H1 (cell line): ENCODE results near the gene SEMA3G. TPM values are rescaled to one million over a fixed set of nuclear protein-coding genes. Genes with fewer than 3 reads are reported as not detected.

ENCODE experiments used
- CTCF ChIA-PET: fragments of 300-600 bp; sonication (Branson Sonifier 250); formaldehyde crosslinking; loops from one replicate; lab custom pipeline; 2021; ENCODE audit not compliant: partially characterized antibody; lab: Charles Lee
- POLR2A ChIA-PET: fragments of 300-600 bp; sonication (Branson Sonifier 250); formaldehyde crosslinking; loops from one replicate; lab custom pipeline; 2021; ENCODE audit warnings: inconsistent platforms; ENCODE audit not compliant: partially characterized antibody; lab: Charles Lee
- DNase-seq, 2 experiments: peaks; one replicate each; pipeline versions ENCODE4 v3.0.0 to v3.0.0-alpha.2; 2010 to 2022; ENCODE audit warnings: low spot score in 2 of 2, low read depth in 1 of 2, mixed read lengths in 1 of 2
- FAIRE-seq: peaks from 2 replicates; lab custom pipeline; 2011; peaks lifted over from hg19 to GRCh38; lab: Jason Lieb, UNC
- H2AFZ ChIP-seq: 2 replicates; pipeline ENCODE4 v1.8.1; 2012; ENCODE audit warnings: low read length, inconsistent platforms
- H2AK5ac ChIP-seq: 2 replicates; pipeline ENCODE4 v1.6.1; 2013; ENCODE audit warnings: low read depth, low read length
- H2BK120ac ChIP-seq: replicated peaks from 2 replicates; pipeline ENCODE3; 2013; ENCODE audit warnings: low read depth, low read length, inconsistent platforms
- H2BK12ac ChIP-seq: 2 replicates; pipeline ENCODE4 v1.6.1; 2013; ENCODE audit warnings: low read depth, low read length
- H2BK15ac ChIP-seq: 2 replicates; pipeline ENCODE4 v1.6.1; 2013; ENCODE audit warnings: low read length
- H2BK20ac ChIP-seq: 2 replicates; pipeline ENCODE4 v1.6.1; 2013; ENCODE audit warnings: low read length
- H2BK5ac ChIP-seq: 2 replicates; pipeline ENCODE4 v1.6.1; 2013; ENCODE audit warnings: low read depth, low read length
- H3K14ac ChIP-seq: 2 replicates; pipeline ENCODE4 v1.6.1; 2013; ENCODE audit warnings: inconsistent platforms; ENCODE audit not compliant: insufficient read length
- H3K18ac ChIP-seq: 2 replicates; pipeline ENCODE4 v1.6.1; 2013; ENCODE audit warnings: low read length; ENCODE audit errors: extremely low read depth
- H3K23ac ChIP-seq: 2 replicates; pipeline ENCODE4 v1.6.1; 2013; ENCODE audit warnings: inconsistent platforms; ENCODE audit not compliant: insufficient read length
- H3K23me2 ChIP-seq: 2 replicates; pipeline ENCODE4 v1.6.1; 2013; ENCODE audit warnings: low read depth, low read length
- H3K27ac ChIP-seq: 2 replicates; pipeline ENCODE4 v1.6.1; 2011; ENCODE audit warnings: low read depth, low read length, inconsistent platforms
- H3K27me3 ChIP-seq, 4 experiments: replicated peaks in 1 of 4; 1 replicate in 1 of 4; 2 replicates in 3 of 4; pipeline versions ENCODE4 v1.6.1 to v1.8.1; 2011 to 2013; ENCODE audit warnings: low read length in 3 of 4, mild to moderate bottlenecking in 3 of 4, inconsistent platforms in 2 of 4, mixed read lengths in 2 of 4, moderate library complexity in 1 of 4; ENCODE audit not compliant: control insufficient read depth in 3 of 4, insufficient read depth in 3 of 4; ENCODE audit errors: extremely low read depth in 1 of 4
- H3K36me3 ChIP-seq, 4 experiments: 2 replicates each; pipeline versions ENCODE4 v1.6.1 to v1.8.1; 2011 to 2013; ENCODE audit warnings: mild to moderate bottlenecking in 4 of 4, low read length in 3 of 4, moderate library complexity in 2 of 4, control low read depth in 1 of 4, inconsistent platforms in 1 of 4; ENCODE audit not compliant: insufficient read depth in 4 of 4, control insufficient read depth in 2 of 4
- H3K4ac ChIP-seq: replicated peaks from 2 replicates; pipeline ENCODE3; 2013; ENCODE audit warnings: low read length, low read depth, mixed read lengths, inconsistent platforms; ENCODE audit not compliant: insufficient read length
- H3K4me1 ChIP-seq, 4 experiments: replicated peaks in 1 of 4; 1 replicate in 1 of 4; 2 replicates in 3 of 4; pipeline versions ENCODE4 v1.6.1 to v1.8.1; 2011 to 2013; ENCODE audit warnings: low read length in 3 of 4, inconsistent platforms in 2 of 4, mixed read lengths in 1 of 4; ENCODE audit not compliant: insufficient read depth in 4 of 4, control insufficient read depth in 3 of 4
- H3K4me2 ChIP-seq, 2 experiments: 2 replicates each; pipeline versions ENCODE4 v1.6.1 to v1.8.1; 2011 to 2013; ENCODE audit warnings: low read depth in 2 of 2, low read length in 2 of 2, control low read depth in 1 of 2, inconsistent platforms in 1 of 2, mild to moderate bottlenecking in 1 of 2; ENCODE audit not compliant: insufficient read depth in 1 of 2
- H3K4me3 ChIP-seq, 4 experiments: fragments of 200-600, 300-600 bp in 1 of 4; sonication (generic), shearing (Covaris generic), sonication (Bioruptor Twin) in 1 of 4; 2 replicates each; pipeline versions ENCODE4 v1.5.1 to v1.8.1; 2011 to 2016; ENCODE audit warnings: low read length in 4 of 4, low read depth in 3 of 4, control low read depth in 2 of 4, inconsistent platforms in 2 of 4, mild to moderate bottlenecking in 2 of 4, mixed read lengths in 1 of 4, moderate library complexity in 1 of 4; ENCODE audit not compliant: insufficient read depth in 2 of 4; ENCODE audit errors: extremely low read depth in 1 of 4
- H3K56ac ChIP-seq: replicated peaks from 2 replicates; pipeline ENCODE3; 2013; ENCODE audit warnings: low read depth, mild to moderate bottlenecking, mixed read lengths, low read length, inconsistent platforms; ENCODE audit not compliant: insufficient read length
- H3K79me1 ChIP-seq: 2 replicates; pipeline ENCODE4 v1.6.1; 2013; ENCODE audit warnings: low read depth, low read length, control low read depth
- H3K79me2 ChIP-seq, 2 experiments: 2 replicates each; pipeline versions ENCODE4 v1.6.1 to v1.8.1; 2012 to 2013; ENCODE audit warnings: low read length in 2 of 2, mild to moderate bottlenecking in 2 of 2, inconsistent platforms in 1 of 2; ENCODE audit not compliant: insufficient read depth in 2 of 2, control insufficient read depth in 1 of 2
- H3K9ac ChIP-seq, 4 experiments: replicated peaks in 1 of 4; 1 replicate in 1 of 4; 2 replicates in 3 of 4; pipeline versions ENCODE4 v1.6.1 to v1.8.1; 2011 to 2013; ENCODE audit warnings: low read depth in 3 of 4, low read length in 3 of 4, control low read depth in 2 of 4, mild to moderate bottlenecking in 2 of 4, moderate library complexity in 2 of 4, inconsistent platforms in 1 of 4; ENCODE audit errors: extremely low read depth in 1 of 4
- H3K9me3 ChIP-seq, 2 experiments: 2 replicates each; pipeline versions ENCODE4 v1.6.1 to v1.8.1; 2012 to 2013; ENCODE audit warnings: mild to moderate bottlenecking in 2 of 2, moderate library complexity in 2 of 2, control low read depth in 1 of 2, inconsistent platforms in 1 of 2, low read depth in 1 of 2, low read length in 1 of 2, mixed read lengths in 1 of 2; ENCODE audit not compliant: insufficient read depth in 2 of 2
- H4K20me1 ChIP-seq, 2 experiments: replicated peaks in 1 of 2; 2 replicates each; pipeline versions ENCODE3 to v1.8.1; 2011 to 2013; ENCODE audit warnings: inconsistent platforms in 2 of 2, low read length in 2 of 2, mild to moderate bottlenecking in 1 of 2; ENCODE audit not compliant: insufficient read depth in 2 of 2, control insufficient read depth in 1 of 2
- H4K5ac ChIP-seq: 2 replicates; pipeline ENCODE4 v1.6.1; 2013; ENCODE audit warnings: low read length, low read depth, mixed read lengths, inconsistent platforms; ENCODE audit not compliant: insufficient read length
- H4K8ac ChIP-seq: 2 replicates; pipeline ENCODE4 v1.8.0; 2013; ENCODE audit warnings: mild to moderate bottlenecking, moderate library complexity, low read length, inconsistent platforms; ENCODE audit not compliant: insufficient read depth; ENCODE audit errors: extremely low read depth
- H4K91ac ChIP-seq: replicated peaks from 2 replicates; pipeline ENCODE3; 2013; ENCODE audit warnings: low read length, mixed read lengths, inconsistent platforms; ENCODE audit not compliant: insufficient read length
- CBX5 ChIP-seq: fragments of 300-800, 300-1000 bp; sonication (generic); IDR thresholded peaks from 2 replicates; pipeline ENCODE4 v1.7.1; 2016; ENCODE audit warnings: antibody characterized with exemption, low read length, low read depth
- CHD1 ChIP-seq: IDR thresholded peaks from 2 replicates; pipeline ENCODE4 v1.6.1; 2012; ENCODE audit warnings: low read depth, low read length, improper control_type of control experiment
- HDAC2 ChIP-seq, 2 experiments: fragments of 300-600 bp in 1 of 2; sonication (generic) in 1 of 2; IDR thresholded peaks; 2 replicates each; pipeline ENCODE4 v1.6.1; 2011 to 2012; ENCODE audit warnings: low read depth in 2 of 2, low read length in 2 of 2, mild to moderate bottlenecking in 2 of 2, moderate library complexity in 2 of 2, borderline replicate concordance in 1 of 2, inconsistent platforms in 1 of 2
- NANOG ChIP-seq: IDR thresholded peaks from 2 replicates; pipeline ENCODE4 v1.6.1; 2011; ENCODE audit warnings: low read length, low read depth, mild to moderate bottlenecking, inconsistent platforms; ENCODE audit not compliant: insufficient read depth, poor library complexity, severe bottlenecking
- POU5F1 ChIP-seq: IDR thresholded peaks from 2 replicates; pipeline ENCODE4 v1.6.1; 2011; ENCODE audit warnings: low read depth, mild to moderate bottlenecking, low read length, moderate library complexity
- SUZ12 ChIP-seq: fragments of 200-600 bp; sonication (generic); IDR thresholded peaks from 2 replicates; pipeline ENCODE4 v1.6.1; 2012; ENCODE audit warnings: mild to moderate bottlenecking, inconsistent platforms, low read length, moderate library complexity, mixed read lengths
- TAF7 ChIP-seq: optimal IDR thresholded peaks from 2 replicates; pipeline ENCODE3; 2011; ENCODE audit warnings: low read depth, mild to moderate bottlenecking, inconsistent platforms, low read length, moderate library complexity, borderline replicate concordance
- WGBS, 2 experiments: shearing (Covaris generic) in 1 of 2; methylation state at CpG; one replicate each; pipeline versions ENCODE4 v1.1.6 to v1.1.7; 2013 to 2015; ENCODE audit warnings: low lambda C conversion rate in 2 of 2, mixed read lengths in 2 of 2, inconsistent platforms in 1 of 2, low coverage in 1 of 2, missing lambda C conversion rate in 1 of 2; ENCODE audit not compliant: insufficient replicate concordance in 2 of 2, insufficient coverage in 1 of 2, insufficient read length in 1 of 2; ENCODE audit errors: extremely low coverage in 1 of 2, missing lambda C conversion rate in 1 of 2; 5-methylcytosine and 5-hydroxymethylcytosine counted together
- polyA plus RNA-seq, 7 experiments: library from polyadenylated mRNA; depleted of rRNA in 3 of 7; stranded (reverse) in 5 of 7; unstranded in 2 of 7; fragments of >200 nt in 5 of 7; fragments of 200-250 nt in 2 of 7; gene quantifications; 1 replicate in 5 of 7; 2 replicates in 1 of 7; 4 replicates in 1 of 7; pipeline versions ENCODE4 v1.2.1 to v1.2.3, GENCODE V29; 2011 to 2013; ENCODE audit warnings: missing spikeins in 2 of 7, mixed read lengths in 2 of 7
- total RNA-seq: library from RNA; stranded (reverse); fragmentation: NEBNext Ultra II Directional; extraction: Animal tissue kit (Norgen Biotek cat#: 25700); gene quantifications from 2 replicates; pipeline ENCODE4 v1.2.1, GENCODE V29; 2021
- TF ChIP-seq, protein P1 (sequence below): IDR thresholded peaks from 2 replicates; pipeline ENCODE4 v1.6.1; 2012; ENCODE audit warnings: low read length, inconsistent platforms

SEMA3G gene
- total and polyA plus RNA-seq, 2 of the 8 experiments (the other 6 are each of a cell fraction or from before 2014, with no cell fraction given) = 0.95 to 1.5 TPM

DNA sequence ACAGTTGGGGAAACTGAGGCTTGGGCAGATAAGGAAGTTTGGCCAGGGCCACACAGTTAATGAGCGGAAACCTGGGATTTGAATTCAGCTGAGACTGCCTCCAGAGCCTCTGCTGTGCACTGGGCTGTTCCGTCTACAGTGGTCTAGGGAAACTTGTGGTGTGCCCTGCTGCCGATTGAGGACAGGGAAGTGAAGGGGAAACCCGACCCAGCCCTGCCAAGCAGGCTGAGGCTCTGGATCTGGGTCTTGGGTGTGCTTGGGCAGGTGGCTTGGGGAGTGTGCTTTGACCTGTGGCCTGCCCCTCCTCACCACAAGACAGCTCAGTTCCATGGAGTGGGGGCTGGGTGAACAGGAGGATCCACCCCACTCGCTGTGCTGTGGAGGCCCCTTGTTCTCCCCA is 28.1 kb upstream of the SEMA3G start:
- WGBS, 2 experiments = 96% methylated on average over 5 of the region's 5 CpGs; no CpG with 5 or more reads in 1 of the 2 experiments

More for the DNA sequence above, 28.1 kb upstream of the SEMA3G start:
- no peak overlapping the region for H3K18ac ChIP-seq
- no peak for DNase-seq
- ChIA-PET CTCF (interaction anchor here (1.3 to 8.1 kb wide), 14 partner anchors 9 to 109 kb away, joined by 3 to 79 read pairs (median 11); partner anchors contain the start of genes NISCH, SEMA3G, STAB1 and UQCC5), POLR2A (no interaction called here)
- peaks cover 2 to 19% of the 10 kb centered on the region in 2 experiments for H4K20me1 ChIP-seq
- H3K4me3 ChIP-seq = no peak overlapping the region
- FAIRE-seq = no peak
- H3K79me2 ChIP-seq = no peaks in the 10 kb centered on the region; a peak in 1 of 4 replicates
- H4K91ac ChIP-seq = no peak overlapping the region
- no peak overlapping the region for H2BK12ac ChIP-seq
- H4K8ac ChIP-seq = no peak overlapping the region
- H3K9me3 ChIP-seq = no peaks in the 10 kb centered on the region
- H3K14ac ChIP-seq = no peak overlapping the region
- no peaks in the 10 kb centered on the region; a peak in 3 of 7 replicates for H3K4me1 ChIP-seq
- H2BK5ac ChIP-seq = no peak overlapping the region
- H2BK20ac ChIP-seq = no peak overlapping the region
- H3K4ac ChIP-seq = no peak overlapping the region
- H2BK120ac ChIP-seq = no peak overlapping the region
- no peak overlapping the region for H4K5ac ChIP-seq
- no peak overlapping the region for H3K4me2 ChIP-seq
- peaks cover 32 to 58% (median 50%) of the 10 kb centered on the region in 4 experiments for H3K36me3 ChIP-seq
- peaks cover 9% of the 10 kb centered on the region for H3K79me1 ChIP-seq
- TF ChIP-seq HDAC2 (IDR thresholded peaks at IDR 0.05; ENCODE audit: borderline replicate concordance in 1 of 2, low read depth in 2 of 2, low read length in 2 of 2) (no peak), SUZ12 (no peak), CBX5 (no peak), POU5F1 (no peak), TAF7 (no peak), NANOG (no peak), CHD1 (no peak)
- TF ChIP-seq, protein P1, sequence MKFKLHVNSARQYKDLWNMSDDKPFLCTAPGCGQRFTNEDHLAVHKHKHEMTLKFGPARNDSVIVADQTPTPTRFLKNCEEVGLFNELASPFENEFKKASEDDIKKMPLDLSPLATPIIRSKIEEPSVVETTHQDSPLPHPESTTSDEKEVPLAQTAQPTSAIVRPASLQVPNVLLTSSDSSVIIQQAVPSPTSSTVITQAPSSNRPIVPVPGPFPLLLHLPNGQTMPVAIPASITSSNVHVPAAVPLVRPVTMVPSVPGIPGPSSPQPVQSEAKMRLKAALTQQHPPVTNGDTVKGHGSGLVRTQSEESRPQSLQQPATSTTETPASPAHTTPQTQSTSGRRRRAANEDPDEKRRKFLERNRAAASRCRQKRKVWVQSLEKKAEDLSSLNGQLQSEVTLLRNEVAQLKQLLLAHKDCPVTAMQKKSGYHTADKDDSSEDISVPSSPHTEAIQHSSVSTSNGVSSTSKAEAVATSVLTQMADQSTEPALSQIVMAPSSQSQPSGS = no peak
- H3K9ac ChIP-seq = no peak overlapping the region
- H3K27me3 ChIP-seq = no peaks in the 10 kb centered on the region; a peak in 1 of 7 replicates
- H3K23ac ChIP-seq = no peak overlapping the region
- no peak overlapping the region for H3K56ac ChIP-seq
- H3K27ac ChIP-seq = no peak overlapping the region
- H3K23me2 ChIP-seq = no peaks in the 10 kb centered on the region
- no peak overlapping the region for H2BK15ac ChIP-seq
- no peak overlapping the region for H2AK5ac ChIP-seq
- H2AFZ ChIP-seq = no peak overlapping the region
